Neuronal stem cell (in vitro differentiated cells): ENCODE data around the gene WWP2.

Experiments
- DNase-seq: peaks from one replicate; pipeline ENCODE4 v3.0.0-alpha.2; 2013; ENCODE audit warnings: low spot score
- H2AFZ ChIP-seq: one replicate; pipeline ENCODE4 v1.6.1; 2013; ENCODE audit warnings: mild to moderate bottlenecking, low read length, inconsistent platforms
- H2AK5ac ChIP-seq: 2 replicates; pipeline ENCODE4 v1.6.1; 2013; ENCODE audit warnings: low read depth, mild to moderate bottlenecking, inconsistent platforms, low read length, moderate library complexity, mixed read lengths
- H2BK120ac ChIP-seq: 2 replicates; pipeline ENCODE4 v1.6.1; 2013; ENCODE audit warnings: low read depth, mild to moderate bottlenecking, inconsistent platforms, low read length, moderate library complexity, mixed read lengths
- H2BK12ac ChIP-seq: one replicate; pipeline ENCODE4 v1.6.1; 2013; ENCODE audit warnings: low read length, inconsistent platforms
- H2BK15ac ChIP-seq: 2 replicates; pipeline ENCODE4 v1.6.1; 2013; ENCODE audit warnings: mild to moderate bottlenecking, low read length, inconsistent platforms, mixed read lengths
- H2BK5ac ChIP-seq: one replicate; pipeline ENCODE4 v1.6.1; 2013; ENCODE audit warnings: inconsistent platforms, mild to moderate bottlenecking, low read length, moderate library complexity
- H3K14ac ChIP-seq: one replicate; pipeline ENCODE4 v1.6.1; 2013; ENCODE audit warnings: low read length, inconsistent platforms
- H3K18ac ChIP-seq: 2 replicates; pipeline ENCODE4 v1.6.1; 2013; ENCODE audit warnings: low read length, inconsistent platforms
- H3K23ac ChIP-seq: 2 replicates; pipeline ENCODE4 v1.6.1; 2013; ENCODE audit warnings: low read depth, mild to moderate bottlenecking, mixed read lengths, low read length, inconsistent platforms; ENCODE audit not compliant: poor library complexity
- H3K27ac ChIP-seq: replicated peaks from 3 replicates; pipeline ENCODE4 v1.5.1; 2013; ENCODE audit warnings: low read length, inconsistent platforms
- H3K27me3 ChIP-seq, 3 experiments: 2 replicates each; pipeline ENCODE4 v1.6.1; 2013; ENCODE audit warnings: low read length in 3 of 3, mild to moderate bottlenecking in 2 of 3, inconsistent platforms in 1 of 3, low read depth in 1 of 3, mixed read lengths in 1 of 3, moderate library complexity in 1 of 3; ENCODE audit not compliant: control insufficient read depth in 3 of 3, insufficient read depth in 3 of 3
- H3K36me3 ChIP-seq, 2 donors: replicated peaks in 1 of 2; 2 replicates each; pipeline ENCODE4 v1.6.1; 2013; ENCODE audit warnings: low read length in 2 of 2; ENCODE audit not compliant: control insufficient read depth in 2 of 2, insufficient read depth in 2 of 2
- H3K4ac ChIP-seq: 2 replicates; pipeline ENCODE4 v1.6.1; 2013; ENCODE audit warnings: inconsistent platforms, mild to moderate bottlenecking, low read length, moderate library complexity
- H3K4me1 ChIP-seq, 2 donors: 1 replicate in 1 of 2; 2 replicates in 1 of 2; pipeline ENCODE4 v1.6.1; 2013; ENCODE audit warnings: low read length in 2 of 2, low read depth in 1 of 2; ENCODE audit not compliant: control insufficient read depth in 2 of 2, insufficient read depth in 1 of 2
- H3K4me2 ChIP-seq: one replicate; pipeline ENCODE4 v1.6.1; 2013; ENCODE audit warnings: mild to moderate bottlenecking, low read length, inconsistent platforms; ENCODE audit not compliant: insufficient read depth, poor library complexity, severe bottlenecking
- H3K4me3 ChIP-seq, 2 donors: 2 replicates each; pipeline ENCODE4 v1.5.1; 2013; ENCODE audit warnings: low read length in 2 of 2, mild to moderate bottlenecking in 2 of 2, inconsistent platforms in 1 of 2, moderate library complexity in 1 of 2
- H3K79me1 ChIP-seq: one replicate; pipeline ENCODE4 v1.6.1; 2013; ENCODE audit warnings: low read depth, mild to moderate bottlenecking, inconsistent platforms, low read length, moderate library complexity
- H3K9ac ChIP-seq: one replicate; pipeline ENCODE4 v1.6.1; 2013; ENCODE audit warnings: mild to moderate bottlenecking, low read depth, low read length, inconsistent platforms; ENCODE audit not compliant: poor library complexity
- H3K9me3 ChIP-seq, 2 donors: replicated peaks in 1 of 2; 2 replicates each; pipeline versions ENCODE3 to v1.6.1; 2013; ENCODE audit warnings: low read length in 2 of 2, mild to moderate bottlenecking in 2 of 2, inconsistent platforms in 1 of 2, low read depth in 1 of 2, mixed read lengths in 1 of 2, moderate library complexity in 1 of 2; ENCODE audit not compliant: control insufficient read depth in 2 of 2, insufficient read depth in 1 of 2
- H4K8ac ChIP-seq: one replicate; pipeline ENCODE4 v1.6.1; 2013; ENCODE audit warnings: low read depth, mild to moderate bottlenecking, inconsistent platforms, low read length, moderate library complexity
- H4K91ac ChIP-seq: one replicate; pipeline ENCODE4 v1.6.1; 2013; ENCODE audit warnings: low read length, low read depth, mild to moderate bottlenecking, inconsistent platforms; ENCODE audit not compliant: poor library complexity
- WGBS, 2 donors: extraction: QIAGEN DNeasy Blood & Tissue Kit; methylation state at CpG; one replicate each; pipeline ENCODE4 v1.1.7; 2013; ENCODE audit warnings: missing lambda C conversion rate in 2 of 2, mixed read lengths in 1 of 2; ENCODE audit not compliant: insufficient read length in 2 of 2, insufficient replicate concordance in 1 of 2; ENCODE audit errors: extremely low coverage in 2 of 2; 5-methylcytosine and 5-hydroxymethylcytosine counted together

The WWP2 gene

GRCh38 chr16:69926241-69926640 lies 164.1 kb downstream of the WWP2 start:
- H3K9ac ChIP-seq: no peak overlapping the region
- no peak overlapping the region for H3K4me2 ChIP-seq
- H2AK5ac ChIP-seq: no peak overlapping the region
- H3K79me1 ChIP-seq: no peaks in the 10 kb centered on the region
- DNase-seq: no peak
- no peak overlapping the region for H3K4ac ChIP-seq
- H3K9me3 ChIP-seq: no peaks in the 10 kb centered on the region
- no peak overlapping the region for H2BK12ac ChIP-seq
- no peak overlapping the region for H3K4me3 ChIP-seq
- peaks cover 4% of the 10 kb centered on the region in 2 donors for H3K4me1 ChIP-seq
- no peak overlapping the region for H2BK120ac ChIP-seq
- H2AFZ ChIP-seq: no peak overlapping the region
- no peak overlapping the region for H4K91ac ChIP-seq
- H3K18ac ChIP-seq: no peak overlapping the region
- H3K14ac ChIP-seq: no peak overlapping the region
- no peak overlapping the region for H3K23ac ChIP-seq
- H3K36me3 ChIP-seq: peaks cover 0 to 19% of the 10 kb centered on the region in 2 donors
- H4K8ac ChIP-seq: no peak overlapping the region
- H3K27me3 ChIP-seq: no peaks in the 10 kb centered on the region
- H3K27ac ChIP-seq: no peak overlapping the region
- no peak overlapping the region for H2BK5ac ChIP-seq
- no peak overlapping the region for H2BK15ac ChIP-seq
- WGBS, 2 donors: no CpG with 5 or more reads among the region's 8 CpGs

GRCh38 chr16:69927056-69927757 lies 165.1 kb downstream of the WWP2 start:
- H2BK120ac ChIP-seq: no peak overlapping the region
- WGBS, 2 donors: no CpG with 5 or more reads among the region's 17 CpGs
- no peak overlapping the region for H3K27ac ChIP-seq
- no peaks in the 10 kb centered on the region for H3K79me1 ChIP-seq
- no peak overlapping the region for H3K4ac ChIP-seq
- no peak overlapping the region for H2BK15ac ChIP-seq
- no peak overlapping the region for H3K4me3 ChIP-seq
- no peaks in the 10 kb centered on the region for H3K9me3 ChIP-seq
- no peak overlapping the region for H2BK5ac ChIP-seq
- H3K18ac ChIP-seq: no peak overlapping the region
- peak overlapping the region; percentile 4 for H2AFZ ChIP-seq
- H3K4me2 ChIP-seq: no peak overlapping the region
- no peak for DNase-seq
- no peak overlapping the region for H2AK5ac ChIP-seq
- no peak overlapping the region for H3K23ac ChIP-seq
- no peak overlapping the region for H4K91ac ChIP-seq
- H3K36me3 ChIP-seq: peaks cover 2 to 27% of the 10 kb centered on the region in 2 donors
- H2BK12ac ChIP-seq: no peak overlapping the region
- H3K27me3 ChIP-seq: no peaks in the 10 kb centered on the region
- H3K9ac ChIP-seq: no peak overlapping the region
- H3K14ac ChIP-seq: no peak overlapping the region
- H4K8ac ChIP-seq: no peak overlapping the region
- H3K4me1 ChIP-seq: peaks cover 4% of the 10 kb centered on the region in 2 donors

DNA sequence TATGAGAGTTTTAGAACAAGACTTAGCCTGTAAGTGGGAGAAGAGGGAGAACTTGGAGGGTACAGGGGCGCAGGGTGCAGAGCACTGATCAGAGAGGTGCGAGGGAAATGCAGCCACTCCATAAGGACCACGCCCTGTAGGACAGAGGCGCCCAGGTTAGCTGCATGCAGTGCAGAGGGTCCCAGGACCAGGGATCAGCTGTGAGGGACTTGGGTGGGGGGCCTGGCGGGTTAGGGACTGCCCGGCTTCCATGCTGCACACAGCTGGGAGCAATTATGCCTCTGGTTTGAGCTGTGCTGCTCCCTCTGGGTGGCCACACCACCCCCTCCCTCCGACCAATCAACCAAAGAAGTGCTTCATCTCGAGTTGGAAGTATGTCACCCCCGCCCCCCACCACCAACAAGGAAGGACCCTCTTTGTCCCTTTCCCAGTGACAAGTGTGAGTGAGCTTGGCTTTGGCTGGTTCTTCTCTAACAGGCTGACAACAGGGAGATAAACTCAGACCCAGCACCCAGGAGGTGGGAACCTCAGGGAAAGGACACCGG lies 166.8 kb downstream of the WWP2 start:
- Histone ChIP-seq H4K91ac (no peak overlapping the region), H3K18ac (peak overlapping the region; percentile 13), H3K14ac (no peak overlapping the region), H3K9me3 (no peaks in the 10 kb centered on the region), H3K36me3 (peaks cover 6 to 43% of the 10 kb centered on the region in 2 donors), H2BK120ac (no peak overlapping the region), H3K4me3 (no peak overlapping the region), H3K4me2 (no peak overlapping the region), H2AK5ac (no peak overlapping the region), H3K79me1 (no peaks in the 10 kb centered on the region), H2BK12ac (no peak overlapping the region), H3K4me1 (peaks cover 4 to 6% of the 10 kb centered on the region in 2 donors), H3K27ac (no peak overlapping the region), H2BK15ac (peak overlapping the region; percentile 8), H4K8ac (no peak overlapping the region), H2AFZ (no peak overlapping the region), H3K23ac (no peak overlapping the region), H3K9ac (no peak overlapping the region), H3K4ac (no peak overlapping the region), H3K27me3 (no peaks in the 10 kb centered on the region), H2BK5ac (no peak overlapping the region)
- DNase-seq: no peak
- WGBS, 2 donors: no CpG with 5 or more reads among the region's 10 CpGs

GRCh38 chr16:69929480-69929879 lies 167.3 kb downstream of the WWP2 start:
- no peaks in the 10 kb centered on the region for H3K9me3 ChIP-seq
- H2AK5ac ChIP-seq: no peak overlapping the region
- no peak for DNase-seq
- peak overlapping the region; percentile 8 for H2BK15ac ChIP-seq
- H2BK12ac ChIP-seq: no peak overlapping the region
- H3K18ac ChIP-seq: peak overlapping the region; percentile 18
- H3K4me1 ChIP-seq: peaks cover 4% of the 10 kb centered on the region in 2 donors
- H2BK5ac ChIP-seq: no peak overlapping the region
- no peak overlapping the region for H3K4me3 ChIP-seq
- no peak overlapping the region for H3K14ac ChIP-seq
- H2AFZ ChIP-seq: no peak overlapping the region
- no peak overlapping the region for H3K23ac ChIP-seq
- no peak overlapping the region for H3K27ac ChIP-seq
- H3K79me1 ChIP-seq: no peaks in the 10 kb centered on the region
- no peak overlapping the region for H3K4me2 ChIP-seq
- WGBS, 2 donors: no CpG with 5 or more reads among the region's 9 CpGs
- H3K27me3 ChIP-seq: no peaks in the 10 kb centered on the region
- H3K36me3 ChIP-seq: peaks cover 6 to 46% of the 10 kb centered on the region in 2 donors
- H3K9ac ChIP-seq: peak overlapping the region; percentile 78
- H4K8ac ChIP-seq: no peak overlapping the region
- H3K4ac ChIP-seq: no peak overlapping the region
- H2BK120ac ChIP-seq: no peak overlapping the region
- H4K91ac ChIP-seq: no peak overlapping the region
